Measurements from ENCODE around the gene CLEC3B. TPM values are rescaled to one million over a fixed set of nuclear protein-coding genes. Genes with fewer than 3 reads are reported as not detected.

The CLEC3B gene
- total and polyA plus RNA-seq, 4 donors, result 33.1 to 167 (median 90.3) TPM

DNA sequence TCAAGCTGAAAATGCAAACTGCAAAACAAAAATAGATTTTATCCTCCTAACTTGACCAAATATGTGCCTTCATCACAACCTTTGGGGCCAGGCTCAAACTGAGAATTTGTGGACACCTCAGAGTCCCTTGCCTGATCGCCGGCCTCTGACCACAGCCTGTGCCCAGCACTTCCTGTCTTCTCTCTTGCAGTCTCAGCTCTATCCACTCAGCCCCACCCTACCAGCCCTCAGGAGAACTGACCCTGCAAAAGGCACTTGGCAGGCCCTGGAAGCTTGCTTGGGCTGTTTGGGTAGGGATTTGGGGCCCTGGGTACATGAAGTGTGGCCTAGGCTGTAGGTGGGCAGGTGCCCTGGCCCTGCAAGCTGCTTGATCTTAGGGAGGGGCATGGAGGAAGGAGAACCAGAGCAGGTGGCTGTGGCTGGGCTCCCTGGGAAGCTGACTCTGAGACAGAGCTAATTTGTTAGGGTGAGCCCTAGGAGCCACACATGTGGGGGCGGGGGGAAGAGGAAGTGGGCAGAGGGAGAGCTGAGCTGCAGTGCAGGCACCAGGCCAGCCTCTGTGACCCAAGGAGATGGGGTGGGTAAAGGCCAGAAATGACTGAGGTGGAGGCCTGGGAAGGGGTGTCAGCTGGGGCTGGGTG, 8.6 kb downstream of the CLEC3B start:
- Histone ChIP-seq H3K36me3 (ENCODE audit: control insufficient read depth in 4 of 4, insufficient read depth in 4 of 4, low read length in 4 of 4) (peaks cover 0 to 8% (median 3%) of the 10 kb centered on the region in 4 donors), H3K9ac (ENCODE audit: insufficient read depth in 1 of 2, low read length in 2 of 2) (no peak overlapping the region), H3K27me3 (ENCODE audit: control insufficient read depth in 3 of 3, insufficient read depth in 3 of 3, low read length in 2 of 3) (no peaks in the 10 kb centered on the region), H3K4me3 (no peak overlapping the region), H3K27ac (ENCODE audit: low read depth in 1 of 2, low read length in 1 of 2) (peak overlapping the region in 1 of 2 donors; percentile 88), H3K9me3 (ENCODE audit: control insufficient read depth in 4 of 4, insufficient read depth in 3 of 4, low read length in 3 of 4) (no peaks in the 10 kb centered on the region), H3K4me1 (ENCODE audit: control insufficient read depth in 5 of 5, insufficient read depth in 5 of 5, low read length in 5 of 5) (peaks cover 0 to 29% (median 11%) of the 10 kb centered on the region in 5 donors)
- WGBS, 2 donors, result 19 to 37% methylated on average over 3 of the region's 3 CpGs
- peak; percentile 56 for ATAC-seq (ENCODE audit: insufficient read depth, low FRiP score)
- TF ChIP-seq, protein P1, sequence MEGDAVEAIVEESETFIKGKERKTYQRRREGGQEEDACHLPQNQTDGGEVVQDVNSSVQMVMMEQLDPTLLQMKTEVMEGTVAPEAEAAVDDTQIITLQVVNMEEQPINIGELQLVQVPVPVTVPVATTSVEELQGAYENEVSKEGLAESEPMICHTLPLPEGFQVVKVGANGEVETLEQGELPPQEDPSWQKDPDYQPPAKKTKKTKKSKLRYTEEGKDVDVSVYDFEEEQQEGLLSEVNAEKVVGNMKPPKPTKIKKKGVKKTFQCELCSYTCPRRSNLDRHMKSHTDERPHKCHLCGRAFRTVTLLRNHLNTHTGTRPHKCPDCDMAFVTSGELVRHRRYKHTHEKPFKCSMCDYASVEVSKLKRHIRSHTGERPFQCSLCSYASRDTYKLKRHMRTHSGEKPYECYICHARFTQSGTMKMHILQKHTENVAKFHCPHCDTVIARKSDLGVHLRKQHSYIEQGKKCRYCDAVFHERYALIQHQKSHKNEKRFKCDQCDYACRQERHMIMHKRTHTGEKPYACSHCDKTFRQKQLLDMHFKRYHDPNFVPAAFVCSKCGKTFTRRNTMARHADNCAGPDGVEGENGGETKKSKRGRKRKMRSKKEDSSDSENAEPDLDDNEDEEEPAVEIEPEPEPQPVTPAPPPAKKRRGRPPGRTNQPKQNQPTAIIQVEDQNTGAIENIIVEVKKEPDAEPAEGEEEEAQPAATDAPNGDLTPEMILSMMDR (IDR thresholded peaks at IDR 0.05; ENCODE audit: control extremely low read depth, extremely low read depth), result no peak
- DNase-seq, result no peak

DNA sequence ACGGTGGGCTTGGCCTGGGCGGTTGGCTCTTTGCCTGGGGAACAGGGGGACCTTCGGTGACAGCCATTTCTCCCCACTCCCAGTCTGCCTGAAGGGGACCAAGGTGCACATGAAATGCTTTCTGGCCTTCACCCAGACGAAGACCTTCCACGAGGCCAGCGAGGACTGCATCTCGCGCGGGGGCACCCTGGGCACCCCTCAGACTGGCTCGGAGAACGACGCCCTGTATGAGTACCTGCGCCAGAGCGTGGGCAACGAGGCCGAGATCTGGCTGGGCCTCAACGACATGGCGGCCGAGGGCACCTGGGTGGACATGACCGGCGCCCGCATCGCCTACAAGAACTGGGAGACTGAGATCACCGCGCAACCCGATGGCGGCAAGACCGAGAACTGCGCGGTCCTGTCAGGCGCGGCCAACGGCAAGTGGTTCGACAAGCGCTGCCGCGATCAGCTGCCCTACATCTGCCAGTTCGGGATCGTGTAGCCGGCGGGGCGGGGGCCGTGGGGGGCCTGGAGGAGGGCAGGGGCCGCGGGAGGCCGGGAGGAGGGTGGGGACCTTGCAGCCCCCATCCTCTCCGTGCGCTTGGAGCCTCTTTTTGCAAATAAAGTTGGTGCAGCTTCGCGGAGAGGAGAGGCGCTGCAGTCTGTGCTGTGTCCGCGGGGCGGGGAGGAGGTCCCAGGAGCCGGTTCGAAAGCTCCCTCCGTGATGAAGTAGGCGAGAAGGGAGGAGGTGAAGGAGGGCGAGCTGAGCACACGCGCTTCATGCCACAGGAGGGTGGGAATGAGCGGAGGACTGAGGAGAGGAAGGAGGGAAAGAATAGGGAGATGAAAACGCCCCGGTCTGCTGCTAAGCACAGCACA, 9.6 kb downstream of the CLEC3B start:
- no peaks in the 10 kb centered on the region for H3K9me3 ChIP-seq (ENCODE audit: control insufficient read depth in 4 of 4, insufficient read depth in 3 of 4, low read length in 3 of 4)
- no peak overlapping the region for H3K4me3 ChIP-seq
- 25 to 30% methylated on average over 64 of the region's 64 CpGs for WGBS, 2 donors
- peak overlapping the region in 1 of 2 donors; percentile 88 for H3K27ac ChIP-seq (ENCODE audit: low read depth in 1 of 2, low read length in 1 of 2)
- TF ChIP-seq, protein P1 (IDR thresholded peaks at IDR 0.05; ENCODE audit: control extremely low read depth, extremely low read depth), result no peak
- ATAC-seq (ENCODE audit: insufficient read depth, low FRiP score) (no peak), DNase-seq (peak; percentile 50 to 65 (median 58))
- peaks cover 0 to 8% (median 3%) of the 10 kb centered on the region in 4 donors for H3K36me3 ChIP-seq (ENCODE audit: control insufficient read depth in 4 of 4, insufficient read depth in 4 of 4, low read length in 4 of 4)
- peaks cover 0 to 29% (median 11%) of the 10 kb centered on the region in 5 donors for H3K4me1 ChIP-seq (ENCODE audit: control insufficient read depth in 5 of 5, insufficient read depth in 5 of 5, low read length in 5 of 5)
- H3K9ac ChIP-seq (ENCODE audit: insufficient read depth in 1 of 2, low read length in 2 of 2), result no peak overlapping the region
- H3K27me3 ChIP-seq (ENCODE audit: control insufficient read depth in 3 of 3, insufficient read depth in 3 of 3, low read length in 2 of 3), result no peaks in the 10 kb centered on the region

DNA sequence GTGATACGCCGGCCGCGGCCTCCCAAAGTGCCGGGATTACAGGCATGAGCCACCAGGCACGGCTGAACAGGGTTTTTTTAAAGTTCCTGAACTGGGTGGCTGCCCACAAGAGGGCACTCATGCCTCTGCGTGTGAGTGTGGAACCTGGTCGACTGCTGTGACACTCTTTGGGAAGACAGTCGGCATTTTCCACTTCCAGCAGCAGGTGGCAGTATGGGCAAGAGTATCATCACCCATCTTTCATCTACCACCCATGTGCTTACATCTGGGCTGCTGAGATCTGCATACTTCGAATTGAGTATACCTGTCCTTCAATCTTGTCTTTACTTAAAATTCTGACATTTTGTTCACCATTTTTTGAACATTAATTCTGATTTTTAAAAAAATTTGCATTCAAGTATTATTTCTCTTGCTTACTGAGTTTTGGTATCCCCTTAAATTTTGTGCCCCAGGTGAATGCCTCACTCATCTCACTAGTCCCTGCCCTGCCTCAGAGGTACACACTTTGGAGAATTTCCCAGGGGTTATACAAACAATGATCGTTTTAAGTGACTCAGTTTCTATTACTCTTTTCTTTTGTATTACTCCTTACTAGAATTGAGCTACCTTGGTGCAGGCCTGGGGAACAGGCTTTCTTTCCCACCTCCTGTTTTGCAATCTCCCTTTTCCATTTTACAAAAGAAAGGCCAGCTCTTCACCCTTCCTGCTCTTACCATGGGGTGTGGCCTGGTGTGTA, 11.8 kb downstream of the CLEC3B start:
- DNase-seq (peak; percentile 91 to 94 (median 94)), ATAC-seq (ENCODE audit: insufficient read depth, low FRiP score) (peak; percentile 90)
- H3K36me3 ChIP-seq (ENCODE audit: control insufficient read depth in 4 of 4, insufficient read depth in 4 of 4, low read length in 4 of 4), result no peaks in the 10 kb centered on the region

More for the DNA sequence above, 11.8 kb downstream of the CLEC3B start:
- H3K27ac ChIP-seq (ENCODE audit: low read depth in 1 of 2, low read length in 1 of 2), result no peak overlapping the region
- TF ChIP-seq, protein P1 (IDR thresholded peaks at IDR 0.05; ENCODE audit: control extremely low read depth, extremely low read depth), result peak; percentile 97
- no peak overlapping the region for H3K9ac ChIP-seq (ENCODE audit: insufficient read depth in 1 of 2, low read length in 2 of 2)
- no peak overlapping the region for H3K4me3 ChIP-seq
- 3 to 5% methylated on average over 11 of the region's 11 CpGs for WGBS, 2 donors
- peaks cover 0 to 29% (median 11%) of the 10 kb centered on the region in 5 donors for H3K4me1 ChIP-seq (ENCODE audit: control insufficient read depth in 5 of 5, insufficient read depth in 5 of 5, low read length in 5 of 5)
- H3K9me3 ChIP-seq (ENCODE audit: control insufficient read depth in 4 of 4, insufficient read depth in 3 of 4, low read length in 3 of 4), result no peaks in the 10 kb centered on the region
- H3K27me3 ChIP-seq (ENCODE audit: control insufficient read depth in 3 of 3, insufficient read depth in 3 of 3, low read length in 2 of 3), result no peaks in the 10 kb centered on the region
